Colonic mucosa (tissue), 4 donors: ENCODE measurements around the gene COL13A1. TPM values are rescaled to one million over a fixed set of nuclear protein-coding genes. Genes with fewer than 3 reads are reported as not detected.

ENCODE experiments used
- DNase-seq: peaks from one replicate; pipeline ENCODE4 v3.0.0-alpha.2; 2020
- H3K27ac ChIP-seq: fragments of 200-600 bp; one replicate; pipeline ENCODE4 v1.8.0; 2021
- H3K27me3 ChIP-seq: fragments of 200-600 bp; one replicate; pipeline ENCODE4 v1.8.0; 2021
- H3K36me3 ChIP-seq: fragments of 200-600 bp; one replicate; pipeline ENCODE4 v1.8.0; 2021
- H3K4me1 ChIP-seq: fragments of 200-600 bp; one replicate; pipeline ENCODE4 v1.8.0; 2021; ENCODE audit warnings: mild to moderate bottlenecking
- H3K4me3 ChIP-seq: fragments of 200-600 bp; one replicate; pipeline ENCODE4 v1.8.0; 2021
- H3K9ac ChIP-seq, 2 donors: one replicate each; pipeline ENCODE4 v1.7.0; 2013; ENCODE audit warnings: control low read depth in 2 of 2, low read depth in 2 of 2, low read length in 2 of 2
- H3K9me3 ChIP-seq: fragments of 200-600 bp; one replicate; pipeline ENCODE4 v1.8.0; 2021
- CTCF ChIP-seq: fragments of 200-600 bp; IDR thresholded peaks from one replicate; pipeline ENCODE4 v1.8.0; 2022; ENCODE audit warnings: antibody characterized with exemption, mild to moderate bottlenecking
- intact Hi-C: fragments of 100-400 bp; cut with DNase I; formaldehyde crosslinking; loops from one replicate; pipeline ENCODE4 v1.14.1; 2022
- total RNA-seq, 2 donors: library from RNA; stranded (reverse); fragmentation: NEBNext Ultra II Directional in 1 of 2; extraction: Animal tissue kit (Norgen Biotek cat#: 25700) in 1 of 2; gene quantifications; one replicate each; pipeline ENCODE4 v1.2.1, GENCODE V29; 2021
- donor health status: healthy.
- donor health status: DM: no; HTN: no; CAD: no.
- donor health status: DM: no; HTN: no; CAD: no.

The COL13A1 gene
- total RNA-seq, 2 donors from 2014 or later: 1.0 to 1.1 TPM

DNA sequence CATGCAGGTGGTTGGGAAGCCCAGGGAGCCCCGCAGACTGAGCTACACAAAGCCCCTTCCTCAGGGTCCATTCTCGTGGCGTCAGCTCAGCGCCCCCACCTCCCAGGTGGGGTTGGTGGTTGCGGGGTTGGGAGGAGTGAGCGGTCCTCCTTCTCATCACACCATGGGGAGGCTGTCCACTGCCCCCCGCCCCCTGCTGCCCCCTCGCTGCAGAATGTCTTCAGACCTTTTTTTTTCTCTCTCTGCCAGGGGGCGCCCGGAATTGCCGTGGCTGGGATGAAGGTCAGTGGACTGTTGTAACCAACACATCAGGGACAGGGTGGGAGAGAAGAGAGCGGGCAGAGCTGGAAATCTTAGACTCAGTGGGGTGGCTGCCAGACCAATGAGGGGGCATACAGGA is 116.3 kb downstream of the COL13A1 start:
- intact Hi-C loops: loop anchor here (5.0 to 10.0 kb wide), 2 partner anchors 131 to 273 kb away; no protein-coding TSS in a partner anchor
- no peak for TF ChIP-seq CTCF

GRCh38 chr10:69919250-69919649 is 117.5 kb downstream of the COL13A1 start:
- no peaks in the 10 kb centered on the region for H3K9me3 ChIP-seq
- no peak for DNase-seq
- H3K9ac ChIP-seq: no peak overlapping the region
- no peaks in the 10 kb centered on the region for H3K27me3 ChIP-seq
- no peak for TF ChIP-seq CTCF
- no peak overlapping the region for H3K4me3 ChIP-seq
- no peak overlapping the region for H3K27ac ChIP-seq
- intact Hi-C loops: loop anchor here (5.0 to 10.0 kb wide), 2 partner anchors 132 to 274 kb away; no protein-coding TSS in a partner anchor
- no peaks in the 10 kb centered on the region for H3K36me3 ChIP-seq
- H3K4me1 ChIP-seq: no peaks in the 10 kb centered on the region

More for the DNA sequence above, 116.3 kb downstream of the COL13A1 start:
- no peak overlapping the region for H3K4me3 ChIP-seq
- H3K36me3 ChIP-seq: no peaks in the 10 kb centered on the region
- peaks cover 7% of the 10 kb centered on the region for H3K4me1 ChIP-seq
- no peak for DNase-seq
- no peak overlapping the region for H3K9ac ChIP-seq
- H3K9me3 ChIP-seq: no peaks in the 10 kb centered on the region
- no peaks in the 10 kb centered on the region for H3K27me3 ChIP-seq
- no peak overlapping the region for H3K27ac ChIP-seq

- no peak overlapping the region for H3K27ac ChIP-seq
- TF ChIP-seq CTCF: no peak
- no peaks in the 10 kb centered on the region for H3K27me3 ChIP-seq
- H3K4me1 ChIP-seq: no peaks in the 10 kb centered on the region
- H3K9ac ChIP-seq: no peak overlapping the region
- no peaks in the 10 kb centered on the region for H3K36me3 ChIP-seq
- no peak overlapping the region for H3K4me3 ChIP-seq
- H3K9me3 ChIP-seq: no peaks in the 10 kb centered on the region
- DNase-seq: no peak
- intact Hi-C loops: no loop called here
Observed at GRCh38 chr10:69925111-69925510, 123.4 kb downstream of the COL13A1 start.

DNA sequence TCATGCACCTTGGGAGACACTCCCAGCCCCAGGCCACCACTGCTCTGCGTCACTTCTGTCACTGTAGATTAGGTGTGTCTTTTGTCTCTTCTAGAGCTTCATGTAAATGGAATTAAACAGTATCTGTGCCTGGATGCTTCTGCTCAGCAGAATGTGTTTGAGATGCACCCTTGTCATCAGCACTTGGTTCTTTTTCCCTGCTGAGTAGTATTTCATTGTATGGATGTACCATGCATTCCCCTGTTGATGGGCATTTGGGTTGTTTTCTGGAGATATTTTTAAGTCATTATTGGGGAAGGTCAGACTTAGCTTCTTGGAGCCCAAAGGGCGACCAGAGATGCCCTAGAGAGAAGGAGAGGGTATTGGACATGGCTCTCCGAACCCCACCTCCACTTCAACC is 126.6 kb downstream of the COL13A1 start:
- Histone ChIP-seq H3K36me3 (no peaks in the 10 kb centered on the region), H3K4me3 (no peak overlapping the region), H3K9me3 (no peaks in the 10 kb centered on the region), H3K27ac (no peak overlapping the region), H3K9ac (no peak overlapping the region), H3K27me3 (no peaks in the 10 kb centered on the region), H3K4me1 (no peaks in the 10 kb centered on the region)
- no peak for DNase-seq
- intact Hi-C loops: no loop called here
- no peak for TF ChIP-seq CTCF

- TF ChIP-seq CTCF: no peak
- no peaks in the 10 kb centered on the region for H3K4me1 ChIP-seq
- intact Hi-C loops: no loop called here
- H3K36me3 ChIP-seq: no peaks in the 10 kb centered on the region
- no peak overlapping the region for H3K27ac ChIP-seq
- no peaks in the 10 kb centered on the region for H3K27me3 ChIP-seq
- H3K9ac ChIP-seq: no peak overlapping the region
- H3K9me3 ChIP-seq: no peaks in the 10 kb centered on the region
- no peak for DNase-seq
- H3K4me3 ChIP-seq: no peak overlapping the region
Observed at GRCh38 chr10:69929575-69929974, 127.9 kb downstream of the COL13A1 start.

DNA sequence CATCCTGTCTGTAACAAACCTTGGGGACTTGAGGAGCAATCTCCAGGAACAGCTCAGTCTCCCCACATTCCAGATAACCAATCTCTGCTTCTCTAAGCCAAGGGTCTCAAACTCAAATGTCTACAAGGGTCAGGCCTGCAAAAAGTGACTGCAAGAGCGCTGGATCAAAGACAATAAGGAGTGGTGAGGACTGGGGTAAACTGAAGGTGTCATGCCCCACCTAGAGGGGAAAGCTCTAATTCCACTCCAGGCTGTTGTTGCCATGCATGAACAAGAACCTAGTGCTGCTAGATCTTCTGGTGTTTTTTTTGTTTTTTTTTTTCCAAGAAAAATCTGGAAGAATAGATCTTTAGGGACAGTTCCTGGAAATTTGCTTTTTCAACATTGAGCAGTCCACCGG is 133.1 kb downstream of the COL13A1 start:
- TF ChIP-seq CTCF: no peak
- Histone ChIP-seq H3K4me3 (no peak overlapping the region), H3K27ac (no peak overlapping the region), H3K36me3 (no peaks in the 10 kb centered on the region), H3K9ac (no peak overlapping the region), H3K4me1 (no peaks in the 10 kb centered on the region), H3K9me3 (no peaks in the 10 kb centered on the region), H3K27me3 (no peaks in the 10 kb centered on the region)
- no peak for DNase-seq
- intact Hi-C loops: no loop called here
